ENCODE data around the gene RALGAPA2. TPM values are rescaled to one million over a fixed set of nuclear protein-coding genes. Genes with fewer than 3 reads are reported as not detected.
A peak's percentile ranks its signal among the peaks of the same experiment; 100 is the strongest.

The RALGAPA2 gene
- total and polyA plus RNA-seq, 5 donors from 2014 or later, result 4.7 to 28.8 (median 6.2) TPM

DNA sequence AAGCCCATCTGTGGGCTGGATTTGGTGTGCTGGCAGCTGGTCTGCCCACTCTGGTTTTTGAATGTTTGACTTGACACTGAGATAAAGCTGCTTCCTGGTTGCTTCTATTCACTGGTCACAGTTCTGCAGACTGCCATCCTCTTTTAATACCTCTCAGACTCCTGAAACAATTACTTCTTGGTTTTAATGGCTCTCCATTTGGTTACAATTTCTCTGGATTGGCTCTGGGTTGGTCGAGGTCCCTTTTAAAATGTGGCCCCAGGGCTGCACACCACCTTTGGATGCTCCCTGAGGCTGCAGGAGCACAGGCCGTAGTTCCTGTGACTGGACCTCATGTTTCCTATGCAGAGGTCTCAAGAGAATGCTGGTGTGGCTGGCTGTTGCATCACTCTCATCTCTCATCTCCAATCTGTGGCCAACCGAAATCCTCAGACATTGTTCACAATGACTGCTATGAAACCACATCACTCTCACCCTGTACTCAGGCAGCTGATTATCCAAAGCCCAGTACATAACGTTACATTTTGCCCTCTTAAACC, 246.0 kb downstream of the RALGAPA2 start:
- H3K27ac ChIP-seq (ENCODE audit: insufficient read depth, low read length, poor library complexity, severe bottlenecking), result no peak overlapping the region
- no peaks in the 10 kb centered on the region for H3K9me3 Mint-ChIP-seq
- no peaks in the 10 kb centered on the region for H3K27me3 Mint-ChIP-seq
- peaks cover 38% of the 10 kb centered on the region for H3K36me3 Mint-ChIP-seq
- H3K4me3 Mint-ChIP-seq, result no peak overlapping the region
- DNase-seq (no peak), ATAC-seq (ENCODE audit: low read depth in 2 of 2) (no peak)
- H3K4me1 Mint-ChIP-seq, result peaks cover 0 to 9% (median under 1%) of the 10 kb centered on the region in 4 donors
- no peak overlapping the region for H3K4me3 ChIP-seq (ENCODE audit: low read depth, low read length)
- no peak overlapping the region for H3K27ac Mint-ChIP-seq
- no peaks in the 10 kb centered on the region for H3K27me3 ChIP-seq (ENCODE audit: control insufficient read depth, insufficient read depth, low read length)
- peaks cover 1% of the 10 kb centered on the region for H3K36me3 ChIP-seq (ENCODE audit: control insufficient read depth, insufficient read depth, low read length)
- H3K4me1 ChIP-seq (ENCODE audit: control insufficient read depth, insufficient read depth, low read length, poor library complexity, severe bottlenecking), result no peaks in the 10 kb centered on the region
- no peaks in the 10 kb centered on the region for H3K9me3 ChIP-seq (ENCODE audit: control insufficient read depth in 2 of 2, low read length in 2 of 2)

DNA sequence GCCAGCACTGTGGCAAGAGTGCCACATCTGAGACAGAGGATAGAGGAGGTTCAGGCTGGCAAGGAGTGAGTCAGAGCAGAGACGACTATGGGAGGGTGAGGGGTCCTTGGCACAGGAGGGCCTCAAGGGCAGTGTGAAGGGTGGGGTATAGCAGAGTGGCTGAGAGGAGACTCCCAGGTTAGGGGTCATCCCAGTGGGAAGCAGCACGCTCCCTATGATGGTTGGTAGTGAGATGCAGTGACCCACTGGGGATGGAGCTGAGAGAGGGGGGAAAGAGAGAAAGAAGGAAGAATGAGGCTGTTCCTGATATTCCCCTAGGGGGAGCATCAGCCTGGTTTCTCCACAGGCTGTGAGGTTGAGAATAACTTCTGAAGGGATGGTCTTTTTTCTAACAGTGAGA, 247.2 kb downstream of the RALGAPA2 start:
- Histone ChIP-seq H3K9me3 (ENCODE audit: control insufficient read depth in 2 of 2, low read length in 2 of 2) (no peaks in the 10 kb centered on the region), H3K4me3 (ENCODE audit: low read depth, low read length) (no peak overlapping the region), H3K27me3 (ENCODE audit: control insufficient read depth, insufficient read depth, low read length) (no peaks in the 10 kb centered on the region), H3K36me3 (ENCODE audit: control insufficient read depth, insufficient read depth, low read length) (no peaks in the 10 kb centered on the region), H3K27ac (ENCODE audit: insufficient read depth, low read length, poor library complexity, severe bottlenecking) (no peak overlapping the region), H3K4me1 (ENCODE audit: control insufficient read depth, insufficient read depth, low read length, poor library complexity, severe bottlenecking) (no peaks in the 10 kb centered on the region)
- H3K27ac Mint-ChIP-seq, result peak overlapping the region in 1 of 3 donors; percentile 73
- H3K36me3 Mint-ChIP-seq, result peaks cover 41% of the 10 kb centered on the region
- H3K9me3 Mint-ChIP-seq, result no peaks in the 10 kb centered on the region
- no peak overlapping the region for H3K4me3 Mint-ChIP-seq
- no peak for DNase-seq
- H3K27me3 Mint-ChIP-seq, result no peaks in the 10 kb centered on the region
- H3K4me1 Mint-ChIP-seq, result peaks cover 0 to 9% (median under 1%) of the 10 kb centered on the region in 4 donors
- ATAC-seq (ENCODE audit: low read depth in 2 of 2), result no peak

DNA sequence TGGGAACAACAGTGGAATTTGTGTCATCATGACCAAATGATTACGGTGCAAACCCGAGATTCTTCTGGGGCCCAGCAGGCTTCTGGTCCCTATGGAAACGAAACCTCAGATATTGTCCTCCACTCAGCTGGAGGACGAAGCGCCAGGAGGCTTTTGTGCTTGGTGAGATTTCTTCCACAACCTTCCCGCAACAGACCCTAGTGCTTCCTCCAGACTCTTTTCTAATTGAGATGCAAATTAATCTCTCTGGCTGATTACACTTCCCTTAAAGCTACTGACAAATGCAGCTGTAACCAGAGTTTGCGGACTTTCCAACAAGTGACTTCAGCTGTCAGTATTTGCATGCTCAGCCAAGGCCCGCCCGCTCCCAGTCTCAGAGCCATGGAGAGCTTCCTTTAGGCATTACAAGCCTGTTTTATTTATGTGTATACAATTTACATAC, 248.5 kb downstream of the RALGAPA2 start:
- DNase-seq (no peak), ATAC-seq (ENCODE audit: low read depth in 2 of 2) (no peak)
- Histone ChIP-seq H3K4me1 (ENCODE audit: control insufficient read depth, insufficient read depth, low read length, poor library complexity, severe bottlenecking) (no peaks in the 10 kb centered on the region), H3K4me3 (ENCODE audit: low read depth, low read length) (no peak overlapping the region), H3K27ac (ENCODE audit: insufficient read depth, low read length, poor library complexity, severe bottlenecking) (no peak overlapping the region), H3K36me3 (ENCODE audit: control insufficient read depth, insufficient read depth, low read length) (no peaks in the 10 kb centered on the region), H3K27me3 (ENCODE audit: control insufficient read depth, insufficient read depth, low read length) (no peaks in the 10 kb centered on the region), H3K9me3 (ENCODE audit: control insufficient read depth in 2 of 2, low read length in 2 of 2) (no peaks in the 10 kb centered on the region)
- no peaks in the 10 kb centered on the region for H3K27me3 Mint-ChIP-seq
- no peak overlapping the region for H3K4me3 Mint-ChIP-seq
- H3K9me3 Mint-ChIP-seq, result no peaks in the 10 kb centered on the region
- no peak overlapping the region for H3K27ac Mint-ChIP-seq
- H3K36me3 Mint-ChIP-seq, result peaks cover 45% of the 10 kb centered on the region
- peaks cover 0 to 9% (median under 1%) of the 10 kb centered on the region in 4 donors for H3K4me1 Mint-ChIP-seq

DNA sequence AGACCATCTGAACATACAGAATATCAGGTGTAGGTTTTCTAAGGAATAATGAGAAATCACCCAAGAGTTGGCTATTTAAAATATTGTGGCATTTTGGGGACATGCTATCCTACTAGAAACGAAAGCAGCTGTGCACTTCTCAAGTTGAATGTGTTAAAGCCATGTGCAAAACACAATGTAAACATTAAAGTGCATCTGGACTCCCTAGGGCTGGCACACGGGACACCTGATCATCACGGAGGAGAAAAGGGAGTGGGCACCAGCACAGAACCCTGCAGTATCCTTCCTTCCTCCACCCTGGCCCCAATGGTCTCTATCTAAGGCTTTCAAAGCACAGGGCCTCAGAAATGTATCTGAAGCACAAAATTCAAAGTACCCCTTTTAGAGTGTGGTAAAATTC, 250.3 kb downstream of the RALGAPA2 start:
- Mint-ChIP-seq H3K4me1 (peaks cover 0 to 5% (median under 1%) of the 10 kb centered on the region in 4 donors), H3K27ac (no peak overlapping the region), H3K9me3 (no peaks in the 10 kb centered on the region), H3K36me3 (peaks cover 34% of the 10 kb centered on the region), H3K27me3 (no peaks in the 10 kb centered on the region), H3K4me3 (no peak overlapping the region)
- H3K36me3 ChIP-seq (ENCODE audit: control insufficient read depth, insufficient read depth, low read length), result no peaks in the 10 kb centered on the region
- no peak for ATAC-seq (ENCODE audit: low read depth in 2 of 2)
- H3K9me3 ChIP-seq (ENCODE audit: control insufficient read depth in 2 of 2, low read length in 2 of 2), result no peaks in the 10 kb centered on the region
- H3K4me1 ChIP-seq (ENCODE audit: control insufficient read depth, insufficient read depth, low read length, poor library complexity, severe bottlenecking), result no peaks in the 10 kb centered on the region
- H3K27me3 ChIP-seq (ENCODE audit: control insufficient read depth, insufficient read depth, low read length), result no peaks in the 10 kb centered on the region
- DNase-seq, result no peak
- no peak overlapping the region for H3K27ac ChIP-seq (ENCODE audit: insufficient read depth, low read length, poor library complexity, severe bottlenecking)
- H3K4me3 ChIP-seq (ENCODE audit: low read depth, low read length), result no peak overlapping the region

DNA sequence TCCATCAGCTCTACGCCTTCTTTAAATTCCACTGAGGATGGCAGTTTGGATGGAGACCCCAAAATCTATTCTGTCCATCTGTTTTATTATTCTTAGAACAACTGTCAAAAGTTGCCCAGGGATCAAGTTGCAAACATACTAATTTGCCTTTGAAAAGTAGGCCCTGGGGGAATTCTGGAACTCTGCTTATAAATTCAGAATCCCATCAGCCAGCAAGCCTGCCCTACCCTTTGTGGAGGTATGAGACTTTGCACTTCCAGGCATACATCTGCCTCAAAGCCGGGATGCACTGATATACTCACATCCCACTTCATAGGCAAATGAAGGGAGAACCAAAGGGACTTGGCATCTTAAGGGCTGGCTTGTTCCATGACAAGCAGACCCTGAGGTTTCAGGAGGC, 250.9 kb downstream of the RALGAPA2 start:
- no peaks in the 10 kb centered on the region for H3K27me3 Mint-ChIP-seq
- Histone ChIP-seq H3K27me3 (ENCODE audit: control insufficient read depth, insufficient read depth, low read length) (no peaks in the 10 kb centered on the region), H3K4me3 (ENCODE audit: low read depth, low read length) (no peak overlapping the region), H3K9me3 (ENCODE audit: control insufficient read depth in 2 of 2, low read length in 2 of 2) (no peaks in the 10 kb centered on the region), H3K4me1 (ENCODE audit: control insufficient read depth, insufficient read depth, low read length, poor library complexity, severe bottlenecking) (no peaks in the 10 kb centered on the region), H3K27ac (ENCODE audit: insufficient read depth, low read length, poor library complexity, severe bottlenecking) (no peak overlapping the region), H3K36me3 (ENCODE audit: control insufficient read depth, insufficient read depth, low read length) (no peaks in the 10 kb centered on the region)
- H3K27ac Mint-ChIP-seq, result no peak overlapping the region
- H3K9me3 Mint-ChIP-seq, result no peaks in the 10 kb centered on the region
- DNase-seq (no peak), ATAC-seq (ENCODE audit: low read depth in 2 of 2) (no peak)
- peaks cover 0 to 5% (median under 1%) of the 10 kb centered on the region in 4 donors for H3K4me1 Mint-ChIP-seq
- H3K4me3 Mint-ChIP-seq, result no peak overlapping the region
- peaks cover 33% of the 10 kb centered on the region for H3K36me3 Mint-ChIP-seq

DNA sequence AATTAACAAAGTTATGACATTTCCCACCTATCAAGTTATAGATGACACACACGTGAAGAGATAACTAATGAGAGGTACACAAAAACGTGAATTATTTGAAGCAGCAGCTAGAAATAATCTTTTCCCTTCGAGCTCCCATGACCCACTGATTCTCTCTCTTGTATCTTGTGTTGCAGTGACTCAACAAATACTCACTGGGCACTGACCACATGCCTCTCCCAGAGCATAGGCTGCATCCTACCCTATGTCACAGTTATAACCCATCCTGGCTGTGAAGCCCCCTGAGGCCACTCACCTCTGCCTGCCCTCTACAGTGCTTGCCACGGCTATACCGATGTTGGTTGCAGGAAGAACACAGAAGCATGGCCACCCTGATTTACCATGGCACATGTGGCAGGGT, 252.7 kb downstream of the RALGAPA2 start:
- Histone ChIP-seq H3K27me3 (ENCODE audit: control insufficient read depth, insufficient read depth, low read length) (no peaks in the 10 kb centered on the region), H3K36me3 (ENCODE audit: control insufficient read depth, insufficient read depth, low read length) (no peaks in the 10 kb centered on the region), H3K4me1 (ENCODE audit: control insufficient read depth, insufficient read depth, low read length, poor library complexity, severe bottlenecking) (no peaks in the 10 kb centered on the region), H3K9me3 (ENCODE audit: control insufficient read depth in 2 of 2, low read length in 2 of 2) (no peaks in the 10 kb centered on the region), H3K4me3 (ENCODE audit: low read depth, low read length) (no peak overlapping the region), H3K27ac (ENCODE audit: insufficient read depth, low read length, poor library complexity, severe bottlenecking) (no peak overlapping the region)
- H3K27ac Mint-ChIP-seq, result peak overlapping the region in 1 of 3 donors; percentile 41
- H3K9me3 Mint-ChIP-seq, result no peaks in the 10 kb centered on the region
- peaks cover 35% of the 10 kb centered on the region for H3K36me3 Mint-ChIP-seq
- DNase-seq (no peak), ATAC-seq (ENCODE audit: low read depth in 2 of 2) (no peak)
- H3K4me3 Mint-ChIP-seq, result no peak overlapping the region
- peaks cover 0 to 10% (median 5%) of the 10 kb centered on the region in 4 donors for H3K4me1 Mint-ChIP-seq
- H3K27me3 Mint-ChIP-seq, result no peaks in the 10 kb centered on the region

DNA sequence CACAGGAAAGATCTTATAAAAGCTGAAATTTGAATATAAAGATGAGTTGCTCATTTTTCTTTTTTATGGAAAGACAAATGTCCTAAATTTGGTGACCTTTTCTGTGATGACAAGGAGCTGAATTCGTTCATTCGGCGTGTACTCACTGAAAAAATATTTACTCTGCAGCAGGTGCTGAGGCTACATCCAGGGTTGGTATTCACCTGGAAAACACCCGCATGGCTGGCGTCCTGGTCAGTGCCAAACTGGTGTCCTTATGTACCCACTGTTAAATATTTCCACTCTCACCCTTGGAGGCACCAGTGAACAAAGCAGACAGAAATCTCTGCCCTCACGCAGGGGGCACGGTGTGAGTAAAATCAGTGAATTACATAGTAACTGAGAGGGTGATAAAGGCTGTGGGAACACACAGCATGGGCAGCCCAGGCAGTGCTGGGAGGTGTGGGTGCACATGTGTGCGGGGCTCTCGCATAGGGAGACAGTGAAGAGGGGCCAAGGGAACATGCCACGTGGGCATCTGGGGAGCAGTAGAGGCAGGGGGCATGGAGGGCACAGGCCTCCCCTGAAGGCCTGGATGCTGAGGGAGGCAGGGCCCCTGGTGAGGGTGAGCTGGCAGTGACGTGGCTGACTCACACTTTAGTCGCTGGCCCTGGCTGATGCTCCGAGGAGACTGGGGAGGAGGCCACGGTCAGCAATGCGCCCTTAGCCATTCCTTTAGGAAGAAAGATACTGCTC, 254.9 kb downstream of the RALGAPA2 start:
- no peak for ATAC-seq (ENCODE audit: low read depth in 2 of 2)
- no peak overlapping the region for H3K27ac Mint-ChIP-seq

DNA sequence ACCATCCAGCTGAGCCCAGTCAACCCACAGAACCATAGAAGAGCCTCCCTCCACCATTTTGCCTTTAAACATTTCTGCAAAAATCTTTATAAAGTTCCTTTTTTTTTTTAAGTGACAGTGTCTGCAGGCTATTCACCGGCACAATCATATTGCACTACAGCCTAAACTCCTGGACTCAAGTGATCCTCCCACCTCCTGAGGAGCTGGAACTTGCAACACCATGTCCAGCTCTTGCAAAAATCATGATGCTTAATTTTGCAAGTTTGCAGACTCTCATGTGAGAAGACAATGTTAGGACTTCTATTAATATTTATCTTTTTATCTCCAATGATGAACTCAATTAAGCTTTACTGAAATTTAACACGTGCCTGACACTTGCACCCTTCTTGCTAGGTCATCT, 255.7 kb downstream of the RALGAPA2 start:
- Mint-ChIP-seq H3K9me3 (no peaks in the 10 kb centered on the region), H3K27me3 (no peaks in the 10 kb centered on the region), H3K4me3 (no peak overlapping the region), H3K36me3 (peaks cover 35% of the 10 kb centered on the region), H3K27ac (no peak overlapping the region), H3K4me1 (peaks cover 16 to 30% (median 23%) of the 10 kb centered on the region in 4 donors)
- Histone ChIP-seq H3K27ac (ENCODE audit: insufficient read depth, low read length, poor library complexity, severe bottlenecking) (no peak overlapping the region), H3K36me3 (ENCODE audit: control insufficient read depth, insufficient read depth, low read length) (no peaks in the 10 kb centered on the region), H3K9me3 (ENCODE audit: control insufficient read depth in 2 of 2, low read length in 2 of 2) (no peaks in the 10 kb centered on the region), H3K4me3 (ENCODE audit: low read depth, low read length) (no peak overlapping the region), H3K27me3 (ENCODE audit: control insufficient read depth, insufficient read depth, low read length) (no peaks in the 10 kb centered on the region), H3K4me1 (ENCODE audit: control insufficient read depth, insufficient read depth, low read length, poor library complexity, severe bottlenecking) (peaks cover 14% of the 10 kb centered on the region)
- ATAC-seq (ENCODE audit: low read depth in 2 of 2), result no peak
- DNase-seq, result no peak

More for the DNA sequence above, 254.9 kb downstream of the RALGAPA2 start:
- no peaks in the 10 kb centered on the region for H3K36me3 ChIP-seq (ENCODE audit: control insufficient read depth, insufficient read depth, low read length)
- H3K27ac ChIP-seq (ENCODE audit: insufficient read depth, low read length, poor library complexity, severe bottlenecking), result no peak overlapping the region
- no peaks in the 10 kb centered on the region for H3K27me3 ChIP-seq (ENCODE audit: control insufficient read depth, insufficient read depth, low read length)
- Mint-ChIP-seq H3K9me3 (no peaks in the 10 kb centered on the region), H3K4me1 (peaks cover 13 to 22% (median 17%) of the 10 kb centered on the region in 4 donors), H3K4me3 (no peak overlapping the region), H3K36me3 (peaks cover 35% of the 10 kb centered on the region), H3K27me3 (no peaks in the 10 kb centered on the region)
- peaks cover 6% of the 10 kb centered on the region for H3K4me1 ChIP-seq (ENCODE audit: control insufficient read depth, insufficient read depth, low read length, poor library complexity, severe bottlenecking)
- no peaks in the 10 kb centered on the region for H3K9me3 ChIP-seq (ENCODE audit: control insufficient read depth in 2 of 2, low read length in 2 of 2)
- DNase-seq, result no peak
- H3K4me3 ChIP-seq (ENCODE audit: low read depth, low read length), result no peak overlapping the region

All from CD4-positive, CD25-positive, alpha-beta regulatory T cell (primary cell).